ENCODE measurements around the gene COL4A6.

- TF ChIP-seq FOXM1 (IDR thresholded peaks at IDR 0.05; ENCODE audit: borderline replicate concordance, low read depth) (no peak), MAX (IDR thresholded peaks at IDR 0.05) (no peak), ZBTB7A (IDR thresholded peaks at IDR 0.05; ENCODE audit: low read depth) (no peak), EP300 (IDR thresholded peaks at IDR 0.05; ENCODE audit: borderline replicate concordance) (no peak)
Observed at GRCh38 chrX:108396986-108397385, 41.2 kb downstream of the COL4A6 start.

Measured in Ishikawa (cell line).